HepG2 (cell line): Measurements from ENCODE around the gene HSD17B8. TPM values are rescaled to one million over a fixed set of nuclear protein-coding genes. Genes with fewer than 3 reads are reported as not detected.
A peak's percentile ranks its signal among the peaks of the same experiment; 100 is the strongest.

ENCODE experiments used
- AFF4 ChIP-seq: sonication (generic); formaldehyde crosslinking; IDR thresholded peaks from 2 replicates; pipeline ENCODE4 v1.4.0; 2020; ENCODE audit warnings: missing genetic modification reagents
- BCL6 ChIP-seq: IDR thresholded peaks from 2 replicates; pipeline ENCODE4 v1.6.1; 2016; ENCODE audit warnings: missing genetic modification reagents, missing compliant biosample characterization
- CERS6 ChIP-seq: sonication (generic); formaldehyde crosslinking; IDR thresholded peaks from 2 replicates; pipeline ENCODE4 v1.5.0; 2020; ENCODE audit warnings: missing genetic modification reagents
- E2F1 ChIP-seq: sonication (generic); formaldehyde crosslinking; IDR thresholded peaks from 2 replicates; pipeline ENCODE4 v1.5.0; 2020; ENCODE audit warnings: missing genetic modification reagents
- FIP1L1 ChIP-seq: fragments of 200-400 bp; formaldehyde crosslinking; IDR thresholded peaks from 2 replicates; pipeline ENCODE4 v1.6.1; 2018; ENCODE audit warnings: low read depth, mild to moderate bottlenecking, low read length, moderate library complexity, borderline replicate concordance; ENCODE audit not compliant: insufficient read depth
- HDAC1 ChIP-seq: sonication (generic); formaldehyde crosslinking; IDR thresholded peaks from 2 replicates; pipeline ENCODE4 v1.5.1; 2020; ENCODE audit warnings: mild to moderate bottlenecking, missing genetic modification reagents
- HIC2 ChIP-seq: sonication (generic); formaldehyde crosslinking; IDR thresholded peaks from 2 replicates; pipeline ENCODE4 v1.9.0; 2022; ENCODE audit warnings: low read depth, missing genetic modification reagents
- REXO4 ChIP-seq: sonication (generic); formaldehyde crosslinking; IDR thresholded peaks from 2 replicates; pipeline ENCODE4 v1.8.0; 2022; ENCODE audit warnings: missing genetic modification reagents, mild to moderate bottlenecking, borderline replicate concordance
- SALL2 ChIP-seq: sonication (generic); formaldehyde crosslinking; IDR thresholded peaks from 2 replicates; pipeline ENCODE4 v1.8.1; 2023; ENCODE audit warnings: mild to moderate bottlenecking, missing genetic modification reagents, inconsistent platforms
- SMYD3 ChIP-seq: sonication (generic); formaldehyde crosslinking; IDR thresholded peaks from 2 replicates; pipeline ENCODE4 v1.8.1; 2023; ENCODE audit warnings: mild to moderate bottlenecking, missing genetic modification reagents
- SRF ChIP-seq: IDR thresholded peaks from 2 replicates; pipeline ENCODE4 v1.6.1; 2011; ENCODE audit warnings: mild to moderate bottlenecking, low read depth, low read length, moderate library complexity
- STAT5B ChIP-seq: sonication (generic); formaldehyde crosslinking; IDR thresholded peaks from 2 replicates; pipeline ENCODE4 v1.4.0; 2020; ENCODE audit warnings: missing genetic modification reagents
- YEATS4 ChIP-seq: sonication (generic); formaldehyde crosslinking; IDR thresholded peaks from 2 replicates; pipeline ENCODE4 v1.4.0; 2020; ENCODE audit warnings: missing genetic modification reagents, borderline replicate concordance
- ZNF160 ChIP-seq: sonication (generic); formaldehyde crosslinking; IDR thresholded peaks from 2 replicates; pipeline ENCODE4 v1.8.0; 2022; ENCODE audit warnings: mild to moderate bottlenecking, inconsistent platforms, missing genetic modification reagents
- ZNF207 ChIP-seq: fragments of 450-650 bp; IDR thresholded peaks from 2 replicates; pipeline ENCODE4 v1.6.1; 2016; ENCODE audit warnings: antibody characterized with exemption, borderline replicate concordance
- ZNF280B ChIP-seq: sonication (generic); formaldehyde crosslinking; IDR thresholded peaks from 2 replicates; pipeline ENCODE4 v1.5.0; 2020; ENCODE audit warnings: missing genetic modification reagents, mild to moderate bottlenecking, borderline replicate concordance
- ZNF282 ChIP-seq: fragments of 450-650 bp; IDR thresholded peaks from 2 replicates; pipeline ENCODE4 v1.6.1; 2018; ENCODE audit not compliant: partially characterized antibody
- ZNF552 ChIP-seq: sonication (generic); formaldehyde crosslinking; IDR thresholded peaks from 2 replicates; pipeline ENCODE4 v1.9.0; 2022; ENCODE audit warnings: missing genetic modification reagents, mild to moderate bottlenecking, borderline replicate concordance
- ZNF674 ChIP-seq: sonication (generic); formaldehyde crosslinking; IDR thresholded peaks from 2 replicates; pipeline ENCODE4 v1.5.0; 2020; ENCODE audit warnings: low read depth, mild to moderate bottlenecking, missing genetic modification reagents
- polyA plus RNA-seq, 8 experiments: library from polyadenylated mRNA; depleted of rRNA in 3 of 8; stranded (reverse) in 7 of 8; unstranded in 1 of 8; fragments of >200 nt; fragmentation: Illumina TruSeq in 4 of 8; extraction: Trizol in 4 of 8; gene quantifications; 2 replicates each; pipeline versions ENCODE4 v1.2.1 to v1.2.3, GENCODE V29; 2011 to 2016; ENCODE audit warnings: low read depth in 4 of 8, missing spikeins in 1 of 8, mixed read lengths in 1 of 8; ENCODE audit not compliant: insufficient read depth in 1 of 8
- total RNA-seq, 5 experiments: library from RNA; depleted of rRNA; stranded (reverse); fragments of >200 nt; fragmentation: Illumina TruSeq; extraction: Trizol; gene quantifications; 2 replicates each; pipeline ENCODE4 v1.2.3, GENCODE V29; 2016; ENCODE audit warnings: low read depth in 1 of 5

Gene HSD17B8
- total and polyA plus RNA-seq, 2 of the 13 experiments (the other 11 are each of a cell fraction or from before 2014, with no cell fraction given) = 12.6 to 20.1 TPM

GRCh38 chr6:33204415-33205190, at the start of gene HSD17B8 (continued):
- TF ChIP-seq SRF (no peak), AFF4 (CRISPR knock-in tag) (peak; percentile 66; the same call in 1 of the 2 replicates), CERS6 (no peak; the same call in 1 of the 2 replicates), ZNF282 (no peak), ZNF207 (no peak), HDAC1 (CRISPR knock-in tag) (peak; percentile 64), ZNF160 (peak; percentile 68; the same call in 1 of the 2 replicates), ZNF674 (CRISPR knock-in tag) (0 out of 2 replicates have a peak, but pooled peaks have one; percentile 37), YEATS4 (CRISPR knock-in tag) (peak; percentile 80), ZNF280B (CRISPR knock-in tag) (no peak), SALL2 (peak; percentile 89), E2F1 (CRISPR knock-in tag) (peak; percentile 72), ZNF552 (CRISPR knock-in tag) (no peak; the same call in 1 of the 2 replicates), SMYD3 (0 out of 2 replicates have a peak, but pooled peaks have one; percentile 66), BCL6 (CRISPR knock-in tag) (0 out of 2 replicates have a peak, but pooled peaks have one; percentile 14), STAT5B (no peak), REXO4 (no peak), HIC2 (CRISPR knock-in tag) (peak; percentile 62; the same call in 1 of the 2 replicates), FIP1L1 (peak; percentile 92; the same call in 1 of the 2 replicates)
